HG02678 (cell line): ENCODE measurements around the gene WDR47.
"Not testable (repeated sequence)": the region's sequence is repeated elsewhere in the genome, so short reads cannot be mapped to it uniquely, and the experiment has no call there.

Source experiments
- ATAC-seq: cut with Tn5 transposase; IDR thresholded peaks from one replicate; pipeline ENCODE4 v1.9.1; 2021; ENCODE audit warnings: mild to moderate bottlenecking, moderate library complexity; ENCODE audit not compliant: unreplicated experiment

The WDR47 gene

DNA sequence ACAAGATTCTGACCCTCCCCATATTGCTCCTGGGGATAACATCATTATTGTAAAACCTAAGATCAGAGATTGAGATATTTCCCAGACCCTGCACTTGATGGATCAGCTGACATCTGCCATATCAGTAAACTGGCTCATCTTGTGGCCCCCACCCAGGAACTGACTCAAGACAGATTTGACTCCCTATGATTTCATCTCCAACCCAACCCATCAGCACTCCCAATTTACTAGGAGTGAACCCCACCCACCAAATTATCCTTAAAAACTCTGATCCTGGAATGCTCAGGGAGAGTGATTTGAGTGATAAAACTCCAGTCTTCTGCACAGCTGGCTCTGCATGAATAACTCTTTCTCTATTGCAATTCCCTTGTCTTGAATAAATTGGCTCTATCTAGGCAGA, 72.6 kb downstream of the WDR47 start:
- no peak for ATAC-seq

DNA sequence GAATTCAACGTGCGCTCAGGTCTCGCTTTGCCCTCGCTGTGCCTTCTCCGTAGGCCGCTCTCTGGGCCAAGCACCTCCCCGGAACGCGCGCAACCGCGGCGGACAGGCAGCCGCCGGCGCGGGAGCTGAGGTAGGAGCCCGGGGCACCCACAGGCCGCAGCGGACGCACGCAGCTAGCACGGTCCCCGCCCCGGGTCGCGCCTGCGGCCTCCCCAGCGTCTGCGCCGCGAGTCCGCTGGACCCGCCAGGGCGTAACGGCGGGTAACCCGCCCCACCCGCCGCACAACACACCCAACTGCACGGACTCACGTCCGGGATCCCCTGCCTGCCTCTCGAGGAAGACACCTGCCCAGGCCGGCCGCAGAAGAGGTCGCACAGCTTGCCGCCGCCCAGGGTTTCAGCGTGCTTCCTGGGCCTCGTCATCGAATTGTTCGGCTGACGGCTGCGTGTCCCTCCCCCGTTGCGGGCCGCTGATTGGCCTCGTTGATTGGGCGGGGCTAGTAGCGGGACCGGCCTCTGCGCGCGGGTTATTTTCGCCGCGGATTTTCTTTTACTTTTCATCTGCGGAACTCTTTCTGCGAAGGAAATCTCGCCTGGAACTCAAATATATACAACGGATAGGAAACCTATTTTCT, 78.7 kb downstream of the WDR47 start, which contains the start of gene CLCC1:
CLCC1 (minus strand) TSS at position 433 of the 635 bp plus-strand sequence. CDS start 13,047 bp downstream, outside the sequence.
- peak; percentile 93 for ATAC-seq

DNA sequence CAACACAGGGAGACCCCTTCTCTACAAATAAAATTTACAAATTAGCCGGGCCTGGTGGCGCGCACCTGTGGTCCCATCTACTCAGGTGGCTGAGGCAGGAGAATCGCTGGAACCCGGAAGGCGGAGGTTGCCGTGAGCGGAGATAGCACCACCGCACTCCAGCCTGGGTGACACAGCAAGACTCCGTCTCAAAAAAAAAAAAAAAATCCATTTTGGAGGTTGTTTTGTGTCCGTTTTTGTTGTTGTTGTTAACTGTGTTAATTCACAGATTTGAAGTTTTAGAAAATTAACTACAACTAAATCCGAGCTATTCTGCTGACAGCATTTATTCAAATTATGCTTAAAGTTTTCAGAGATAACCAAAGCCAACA, 79.2 kb downstream of the WDR47 start:
- no peak for ATAC-seq

DNA sequence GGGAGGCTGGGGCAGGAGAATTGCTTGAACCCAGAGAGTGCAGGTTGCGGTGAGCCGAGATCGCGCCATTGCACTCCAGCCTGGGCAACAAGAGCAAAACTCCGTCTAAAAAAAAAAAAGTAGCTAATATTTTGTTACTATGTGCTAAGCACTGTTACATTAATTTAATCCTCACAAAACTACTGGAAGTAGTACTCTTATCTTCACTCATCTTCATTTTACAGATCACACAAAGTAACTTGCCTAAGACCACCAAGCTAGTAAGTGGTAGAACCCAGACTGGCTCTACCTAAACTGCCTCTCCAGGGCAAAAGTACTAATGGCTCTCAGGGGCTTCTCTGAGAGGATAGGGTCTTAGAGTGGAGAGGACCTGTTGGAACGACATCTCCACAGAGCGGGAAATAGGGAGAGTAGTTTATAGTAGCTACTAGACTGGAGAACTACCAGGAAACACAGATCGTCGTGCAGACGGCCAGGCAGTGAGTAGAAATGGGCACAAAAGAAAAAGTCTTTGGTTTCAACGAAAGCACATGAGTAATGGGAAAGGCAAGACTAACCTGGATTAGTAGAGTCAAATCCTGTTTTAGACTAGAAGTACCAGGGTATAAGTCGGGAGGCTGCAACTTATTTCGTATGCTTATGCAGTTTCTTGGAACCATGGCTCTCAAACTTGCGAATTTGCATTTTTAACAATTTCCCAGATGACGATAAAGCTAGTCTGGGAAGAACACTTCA, 80.0 kb downstream of the WDR47 start:
- no peak for ATAC-seq

DNA sequence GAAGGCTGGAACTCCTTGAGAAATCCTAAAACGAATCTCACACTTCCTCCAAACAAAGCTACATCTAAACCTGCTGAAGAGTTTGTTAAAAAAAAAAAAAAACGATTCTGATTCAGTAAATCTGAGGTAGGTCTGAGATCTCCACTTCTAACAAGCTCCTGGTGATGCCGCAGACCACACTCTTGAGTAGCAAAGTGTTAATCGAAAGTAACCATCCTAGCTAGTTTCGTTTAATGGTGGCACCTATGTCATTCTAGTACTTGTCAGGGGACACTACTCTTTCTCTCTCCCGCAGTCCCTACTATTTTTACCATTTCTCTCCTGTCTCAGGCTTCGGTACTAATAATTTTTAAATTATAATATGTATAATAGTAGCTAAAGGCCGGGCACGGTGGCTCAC, 80.7 kb downstream of the WDR47 start:
- no peak for ATAC-seq

DNA sequence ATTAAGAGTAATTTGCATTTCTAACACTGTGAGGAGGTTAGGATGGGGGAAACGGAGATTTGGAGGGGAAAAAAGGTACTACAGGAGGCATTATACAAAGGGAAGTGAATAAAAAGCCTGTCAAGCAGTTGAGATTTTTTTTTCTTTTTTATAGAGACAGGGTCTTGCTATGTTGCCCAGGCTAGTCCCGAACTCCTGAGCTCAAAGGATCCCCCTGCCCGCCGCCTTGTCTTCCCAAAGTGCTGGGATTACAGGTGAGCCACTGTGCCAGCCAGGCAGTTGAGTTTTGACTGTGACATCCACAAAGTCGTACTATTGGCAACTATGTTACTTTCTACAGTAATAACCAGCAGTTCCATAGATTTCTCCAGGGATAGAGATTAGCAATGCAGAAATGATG, 81.2 kb downstream of the WDR47 start:
- no peak for ATAC-seq

DNA sequence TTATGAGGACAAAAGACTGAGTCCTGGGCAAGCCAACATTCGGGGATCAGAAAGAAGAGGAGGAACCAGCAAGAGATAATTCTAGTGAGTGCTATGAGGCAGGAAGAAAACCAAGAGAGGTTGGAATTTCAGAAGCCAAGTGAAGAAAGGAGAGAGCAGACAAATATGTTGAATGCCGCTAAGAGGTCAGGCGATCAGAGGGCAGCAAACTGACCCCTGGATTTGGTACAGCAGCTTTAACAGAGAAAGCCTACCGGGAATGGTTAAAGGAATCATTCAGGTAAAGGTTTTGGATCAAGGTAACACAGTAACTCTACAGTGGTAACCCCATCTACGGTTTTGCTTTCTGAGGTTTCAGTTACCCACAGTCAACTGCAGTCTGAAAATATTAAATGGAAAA, 84.0 kb downstream of the WDR47 start:
- ATAC-seq, result no peak

DNA sequence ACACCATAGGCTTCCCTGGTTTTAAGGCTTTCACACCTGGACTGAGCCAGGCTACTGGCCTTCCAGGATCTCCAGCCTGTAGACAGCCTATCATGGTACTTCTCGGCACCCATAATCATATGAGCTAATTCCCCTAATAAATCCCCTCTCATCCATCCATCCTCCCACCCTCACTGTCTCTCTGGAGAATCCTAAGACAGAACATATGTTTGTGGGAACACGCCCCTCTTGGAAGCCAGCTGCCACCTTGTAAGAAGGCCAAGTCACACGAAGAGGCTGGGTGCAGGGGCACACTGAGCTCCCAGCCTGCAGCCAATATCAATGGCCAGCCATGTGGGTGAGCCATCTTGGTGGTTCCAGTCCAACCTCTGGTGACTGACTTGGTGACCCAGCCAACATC, 86.0 kb downstream of the WDR47 start:
- no peak for ATAC-seq

DNA sequence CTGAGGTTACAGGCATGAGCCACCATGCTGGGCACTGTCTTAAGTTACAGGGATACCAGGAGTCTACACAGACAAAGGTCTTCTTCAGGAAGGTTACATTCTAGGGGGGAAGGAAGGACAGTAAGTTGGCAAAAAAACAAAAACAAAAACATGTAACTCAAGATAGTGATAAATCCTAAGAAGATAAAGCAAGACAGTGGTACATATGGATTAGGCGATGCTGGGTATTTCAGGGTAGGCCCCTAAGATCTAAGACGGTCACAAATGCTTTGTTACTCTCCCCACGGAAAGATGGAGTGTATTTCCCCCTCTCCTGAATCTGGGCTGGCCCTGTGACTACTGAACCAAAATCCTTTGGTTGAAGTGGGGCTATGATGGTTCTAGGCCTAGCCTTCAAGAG, 86.8 kb downstream of the WDR47 start:
- ATAC-seq, result no peak

DNA sequence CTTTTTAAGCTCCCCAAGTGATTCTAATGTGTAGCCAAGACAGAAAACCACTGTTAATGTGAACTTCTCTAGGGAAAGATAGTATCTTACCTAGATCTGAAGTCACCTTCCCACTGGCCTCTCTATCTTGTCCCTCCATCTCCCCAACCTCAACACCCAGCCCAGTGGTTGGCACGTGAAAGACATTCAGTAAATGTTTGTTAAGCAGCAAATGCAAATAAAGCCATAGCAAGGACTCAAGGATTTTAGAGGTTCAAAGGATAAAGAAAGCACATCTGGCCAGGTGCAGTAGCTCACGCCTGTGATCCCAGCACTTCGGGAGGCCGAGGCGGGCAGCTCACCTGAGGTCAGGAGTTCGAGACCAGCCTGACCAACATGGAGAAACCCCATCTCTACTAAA, 88.5 kb downstream of the WDR47 start:
- ATAC-seq, result no peak

DNA sequence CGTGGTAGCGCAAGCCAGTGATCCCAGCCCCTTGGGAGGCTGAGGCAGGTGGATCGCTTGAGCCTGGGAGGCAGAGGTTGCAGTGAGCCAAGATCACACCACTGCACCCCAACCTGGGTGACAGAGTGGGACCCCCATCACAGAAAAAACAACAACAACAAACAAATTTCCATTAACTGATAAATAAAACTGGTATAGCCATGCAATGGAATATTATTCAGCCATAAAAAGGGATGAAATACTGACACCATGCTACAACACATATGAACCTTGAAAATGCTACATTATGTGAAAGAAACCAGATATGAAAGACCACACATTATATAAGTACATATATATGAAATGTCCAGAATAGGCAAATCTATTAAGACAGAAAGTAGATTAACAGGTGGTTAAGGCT, 90.7 kb downstream of the WDR47 start:
- ATAC-seq, result no peak

DNA sequence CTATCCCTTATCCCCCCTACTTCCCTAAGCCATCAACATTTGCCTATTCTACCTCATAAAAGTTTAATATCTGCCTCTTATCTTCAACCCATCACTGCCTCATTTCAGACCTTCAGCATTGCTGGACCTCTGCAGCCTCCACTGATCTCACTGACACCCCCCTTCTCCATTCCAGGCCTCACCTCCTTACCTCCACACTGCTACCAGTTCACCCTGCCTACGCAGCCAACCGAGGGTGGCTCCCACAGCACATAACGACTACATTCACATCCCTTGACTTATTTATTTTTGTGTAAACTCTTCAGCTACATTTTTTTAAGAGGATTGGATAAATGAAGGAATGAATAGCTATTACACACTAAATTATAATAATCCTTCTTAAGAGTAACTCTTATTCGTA, 92.9 kb downstream of the WDR47 start:
- no peak for ATAC-seq

DNA sequence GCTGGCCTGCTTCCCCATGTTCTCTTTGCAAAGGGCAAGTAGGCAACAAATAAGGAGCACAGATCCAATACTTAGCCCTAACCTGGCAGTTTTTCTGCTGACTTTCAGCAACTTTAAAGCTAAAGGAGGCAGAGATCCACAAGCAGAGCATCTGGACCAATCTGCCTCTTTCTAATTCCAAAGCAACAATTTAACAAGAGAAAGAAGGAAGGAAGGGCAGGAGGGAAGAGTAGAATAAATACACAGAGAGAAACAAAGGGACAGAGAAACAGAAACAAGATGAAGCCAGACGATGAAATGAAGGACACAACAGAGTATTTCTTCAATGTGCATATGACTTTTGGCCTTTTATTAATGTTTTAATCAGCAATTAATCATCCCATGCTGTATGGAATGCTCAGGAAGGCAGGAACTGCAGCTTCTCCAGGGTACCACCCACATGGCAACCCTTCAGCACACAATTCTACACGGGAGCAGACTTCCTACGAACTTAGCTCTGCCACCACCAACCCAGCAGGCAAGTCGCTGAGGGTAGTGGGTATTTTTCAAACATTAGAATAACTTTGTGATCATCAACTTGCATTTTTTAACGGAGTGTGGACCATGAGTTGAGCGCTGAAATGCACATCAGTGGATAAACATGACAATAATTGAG, 93.9 kb downstream of the WDR47 start:
- ATAC-seq, result no peak

DNA sequence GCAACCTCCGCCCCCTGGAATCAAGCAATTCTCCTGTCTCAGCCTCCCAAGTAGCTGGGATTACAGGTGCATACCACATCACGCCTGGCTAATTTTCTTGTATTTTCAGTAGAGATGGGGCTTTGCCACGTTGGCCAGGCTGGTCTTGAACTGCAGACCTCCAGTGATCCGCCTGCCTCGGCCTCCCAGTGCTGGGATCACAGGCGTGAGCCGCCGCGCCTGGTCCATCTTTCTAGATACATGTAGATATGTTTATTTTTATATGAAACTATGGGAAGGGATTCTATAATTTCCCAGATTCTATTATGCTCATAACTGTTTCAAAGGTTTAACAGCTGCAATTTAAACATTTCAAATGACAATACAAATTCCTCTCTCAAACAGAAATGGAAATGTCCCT, 105.7 kb downstream of the WDR47 start:
- ATAC-seq, result no peak

DNA sequence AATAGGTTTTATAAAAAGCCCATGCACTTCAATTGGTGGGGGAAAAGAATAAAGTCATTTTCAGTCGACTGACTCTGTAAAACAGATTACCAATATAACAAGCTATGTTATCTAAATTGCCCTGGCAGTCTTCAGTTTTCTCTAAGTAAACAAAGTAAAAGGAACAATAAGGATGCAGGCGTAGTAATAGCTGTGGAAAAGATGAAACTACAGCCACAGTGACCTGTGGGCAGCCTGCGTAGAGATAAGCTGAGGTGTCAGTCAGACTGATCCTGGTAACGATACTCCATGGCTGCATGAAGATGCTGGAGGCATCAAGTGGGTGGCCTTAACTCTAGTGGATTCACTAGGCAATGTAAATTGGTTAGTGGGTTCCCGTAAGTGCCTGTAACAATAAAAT, 108.0 kb downstream of the WDR47 start:
- no peak for ATAC-seq

DNA sequence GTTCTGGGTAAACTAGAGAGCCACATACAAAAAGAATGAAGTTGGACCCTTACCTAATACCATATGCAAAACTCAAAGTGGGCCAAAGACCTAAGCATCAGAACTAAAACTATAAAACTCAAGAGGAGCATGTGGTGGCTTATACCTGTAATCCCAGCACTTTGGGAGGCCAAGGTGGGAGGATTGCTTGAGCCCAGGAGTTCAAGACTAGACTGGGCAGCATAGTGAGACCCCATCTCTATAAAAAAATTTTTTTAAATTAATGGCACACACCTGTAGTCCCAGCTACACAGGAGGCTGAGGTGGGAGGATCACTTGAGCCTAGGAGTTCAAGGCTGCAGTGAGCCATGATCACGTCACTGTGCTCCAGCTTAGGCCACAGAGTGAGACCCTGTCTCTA, 114.3 kb downstream of the WDR47 start:
- ATAC-seq, result not testable (repeated sequence)

DNA sequence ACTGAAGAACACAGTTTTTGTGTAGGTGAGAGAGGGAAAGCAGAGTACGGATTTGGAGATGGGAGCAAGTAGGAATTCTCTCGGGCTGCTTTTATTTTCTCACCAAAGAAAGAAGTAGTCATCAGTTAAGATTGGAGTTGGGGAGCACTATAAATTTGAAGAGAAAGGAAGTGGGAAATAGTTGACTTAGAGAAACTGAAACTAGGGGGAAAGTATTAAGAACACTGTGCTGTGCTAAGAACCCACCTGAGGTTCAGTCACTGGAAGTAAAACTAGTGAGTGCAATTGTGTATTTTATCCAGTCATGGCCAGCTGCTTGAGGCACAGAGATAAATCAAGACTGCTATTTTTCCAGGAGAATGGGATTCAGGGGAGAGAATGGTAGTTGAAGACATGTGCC, 116.0 kb downstream of the WDR47 start:
- ATAC-seq, result no peak
